NCI-H510A treated with DMSO at 0.1 percent for 48 hours (cell line): ENCODE results near the gene RPLP2.

Source experiments
- DNase-seq: peaks from one replicate; lab custom pipeline; 2025; lab: John Stamatoyannopoulos, UW

RPLP2 gene

DNA sequence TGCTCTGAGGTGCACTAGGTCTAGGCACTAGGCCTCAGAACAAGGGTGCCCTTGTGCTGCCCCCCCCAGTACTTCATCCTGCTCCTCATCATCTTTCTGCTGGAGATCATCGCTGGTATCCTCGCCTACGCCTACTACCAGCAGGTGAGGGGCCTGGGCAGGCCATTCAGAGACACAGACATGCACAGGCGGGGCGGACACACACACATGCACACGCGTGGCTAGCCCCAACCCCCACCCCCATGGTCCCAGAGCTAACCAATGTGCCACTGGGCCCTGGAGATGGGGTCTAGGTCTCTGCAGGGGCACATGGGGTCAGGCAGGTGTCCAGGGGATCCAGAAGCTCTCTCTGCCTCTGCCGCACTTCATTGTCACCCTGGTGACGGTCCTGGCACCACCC lies 26.9 kb downstream of the RPLP2 start:
- DNase-seq, result no peak

- DNase-seq, result no peak
Measured at GRCh38 chr11:837189-837989, 27.6 kb downstream of the RPLP2 start.

DNA sequence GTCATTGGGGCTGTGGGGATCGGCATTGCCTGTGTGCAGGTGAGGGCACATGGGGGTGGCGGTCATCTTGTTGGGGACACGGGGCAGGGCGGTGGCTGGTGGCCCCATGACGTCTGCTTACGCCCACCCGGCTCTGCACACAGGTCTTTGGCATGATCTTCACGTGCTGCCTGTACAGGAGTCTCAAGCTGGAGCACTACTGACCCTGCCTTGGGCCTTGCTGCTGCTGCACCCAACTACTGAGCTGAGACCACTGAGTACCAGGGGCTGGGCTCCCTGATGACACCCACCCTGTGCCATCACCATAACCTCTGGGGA lies 28.2 kb downstream of the RPLP2 start:
- no peak for DNase-seq

- no peak for DNase-seq
Measured at GRCh38 chr11:838441-839279, 28.9 kb downstream of the RPLP2 start.

DNA sequence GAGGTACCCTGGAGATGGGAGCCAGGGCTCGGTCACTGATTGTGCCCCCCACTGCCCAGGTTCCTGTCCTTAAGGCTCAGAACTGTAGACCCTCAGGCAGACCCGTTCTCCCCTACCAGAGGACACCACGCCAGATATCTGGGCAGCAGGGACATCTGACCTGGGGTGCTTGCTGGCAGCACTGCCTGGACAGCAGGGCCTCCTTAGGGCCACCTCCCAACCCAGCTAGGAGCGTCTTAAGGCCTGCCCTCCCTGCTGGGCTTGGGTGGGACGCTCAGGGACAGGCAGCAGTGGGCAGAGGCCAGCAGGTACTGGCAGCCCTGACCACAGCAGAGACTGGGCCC lies 29.5 kb downstream of the RPLP2 start:
- DNase-seq, result no peak

DNA sequence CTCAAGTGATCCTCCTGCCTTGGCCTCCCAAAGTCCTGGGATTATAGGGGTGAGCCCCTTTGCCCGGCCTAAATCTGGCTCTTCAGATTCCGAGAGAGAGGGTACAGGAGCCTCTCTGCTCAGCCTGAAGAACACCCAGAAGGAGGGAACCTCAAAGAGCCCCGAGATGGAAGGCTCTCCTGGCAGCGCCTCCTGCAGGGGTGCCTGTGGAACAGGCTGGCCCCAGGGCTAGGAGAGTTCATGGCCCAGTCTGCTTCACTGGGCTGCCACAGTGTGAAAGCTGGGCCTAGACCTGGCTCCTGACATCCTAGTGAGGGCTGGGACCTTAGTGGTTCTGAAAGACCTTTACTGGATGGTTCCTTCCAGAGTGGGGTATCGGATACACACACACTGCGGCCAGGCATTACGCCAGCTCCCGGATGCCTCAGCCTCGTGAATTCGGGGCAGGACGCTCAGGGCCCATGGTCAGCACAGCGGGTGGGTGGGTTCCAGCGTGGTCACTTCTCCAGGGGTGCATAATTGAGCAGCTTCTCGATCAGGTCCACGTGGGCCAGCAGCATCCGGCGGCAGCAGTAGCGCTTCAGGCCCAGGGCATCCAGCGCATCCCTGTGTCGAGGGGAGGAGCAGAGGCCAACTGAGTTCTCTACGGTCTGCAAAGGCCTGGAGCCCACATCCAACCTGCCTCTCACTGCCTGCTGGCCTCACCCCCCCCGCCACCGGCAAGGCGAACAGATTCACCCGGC lies 30.3 kb downstream of the RPLP2 start:
- DNase-seq, result no peak

DNA sequence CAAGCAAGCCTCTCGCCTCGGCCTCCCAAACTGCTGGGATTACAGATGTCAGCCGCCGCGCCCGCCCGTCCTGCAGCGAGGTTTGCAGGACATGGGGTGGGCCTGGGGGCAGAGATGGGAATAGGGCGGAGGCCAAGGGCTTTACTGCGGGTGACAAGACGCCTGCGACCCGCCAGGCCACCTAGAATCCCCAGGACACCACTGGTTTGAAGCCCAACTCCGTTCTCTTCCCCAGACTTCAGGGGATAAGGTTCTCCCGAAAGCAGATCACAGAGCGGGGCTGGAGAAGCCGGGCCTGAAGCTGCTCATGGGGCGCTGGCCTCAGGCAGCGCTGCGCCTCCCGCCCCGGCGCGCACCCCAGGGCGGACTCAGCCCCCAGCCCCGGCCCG lies 32.2 kb downstream of the RPLP2 start:
- no peak for DNase-seq

GRCh38 chr11:842370-843002 lies 32.7 kb downstream of the RPLP2 start, which contains the start of the genes POLR2L and TSPAN4:
TSS of gene POLR2L (minus strand) at chr11:842529. CDS start at chr11:842508, 21 bp downstream.
TSS of gene TSPAN4 (plus strand) at chr11:842852. CDS start at chr11:850305, 7,453 bp downstream.
- peak; percentile 56 for DNase-seq

DNA sequence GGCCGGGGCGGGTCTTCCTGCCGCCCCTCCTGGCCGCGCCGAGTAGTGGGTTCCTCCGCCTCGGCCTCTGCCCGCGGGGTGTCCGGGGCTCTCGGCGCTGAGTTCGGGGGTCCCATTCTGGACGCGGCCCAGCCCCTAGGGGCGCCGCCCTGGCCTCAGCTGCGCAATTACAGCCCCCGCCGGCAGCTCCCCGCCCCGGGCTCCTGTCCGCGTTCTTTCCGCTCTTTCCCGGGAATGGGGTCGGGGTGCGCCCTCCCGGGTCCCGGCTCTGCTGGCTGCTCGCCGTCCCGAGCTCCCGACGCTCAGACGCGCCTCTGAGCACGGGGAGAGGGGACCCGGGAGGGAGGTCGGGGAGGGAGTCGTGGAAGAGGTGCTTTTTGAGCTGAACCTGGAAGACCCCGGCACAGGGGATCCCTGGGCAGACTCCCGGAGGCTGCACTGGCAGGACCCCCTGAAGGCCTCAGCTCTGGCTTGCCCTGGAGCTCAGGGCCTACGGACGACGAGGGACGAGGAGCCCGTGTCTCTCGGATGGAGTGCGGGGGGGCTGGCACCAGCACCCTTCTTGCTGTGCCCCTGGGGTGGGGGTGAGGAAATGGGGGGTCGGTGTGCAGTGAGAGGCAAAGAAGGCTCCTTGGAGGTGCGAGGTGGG lies 33.4 kb downstream of the RPLP2 start:
- no peak for DNase-seq

GRCh38 chr11:843818-844692 lies 34.3 kb downstream of the RPLP2 start:
- no peak for DNase-seq

DNA sequence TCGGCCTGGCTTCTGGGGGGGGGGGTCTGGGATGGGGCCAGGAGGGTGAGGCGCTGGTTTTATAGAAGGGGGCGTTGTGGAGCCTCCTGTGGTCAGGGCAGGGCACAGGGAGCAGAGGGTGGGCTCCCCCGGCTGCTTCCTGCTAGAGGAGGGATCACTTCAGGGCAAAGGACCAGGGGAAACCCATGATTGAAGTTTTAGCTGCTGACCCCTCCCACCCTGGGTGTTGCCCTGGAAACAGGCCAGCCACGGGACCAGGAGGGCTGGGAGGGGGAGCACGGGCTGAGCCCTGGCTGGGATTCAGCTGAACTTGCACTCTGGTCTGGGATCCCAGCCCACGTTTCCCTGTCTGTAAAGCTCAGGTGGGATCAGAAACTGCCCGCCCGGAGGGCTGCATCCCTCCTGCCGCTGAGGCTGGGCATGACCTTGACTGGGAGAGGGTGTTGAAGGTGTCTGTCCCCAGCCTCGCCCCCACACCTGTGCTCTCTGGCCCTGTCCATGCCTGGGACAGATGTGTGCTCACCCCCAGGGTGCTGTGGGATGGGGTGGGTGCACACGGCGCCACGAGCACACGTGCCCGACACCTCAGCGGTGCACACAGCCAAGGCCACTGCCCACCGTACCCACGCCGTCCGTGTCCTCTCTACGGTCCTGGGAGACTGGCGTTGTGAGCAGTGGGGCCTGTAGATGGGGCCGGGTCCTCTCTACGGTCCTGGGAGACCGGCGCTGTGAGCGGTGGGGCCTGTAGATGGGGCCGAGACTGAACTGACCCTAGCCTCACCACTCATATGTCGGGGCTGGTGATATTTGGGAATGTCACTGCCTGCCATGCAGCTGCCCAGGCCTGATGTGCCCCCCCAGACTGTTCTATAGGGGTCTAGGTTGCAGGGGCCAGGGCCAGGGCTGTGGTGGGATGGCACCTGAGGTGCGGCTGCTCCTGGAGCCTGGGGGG lies 35.2 kb downstream of the RPLP2 start:
- no peak for DNase-seq

DNA sequence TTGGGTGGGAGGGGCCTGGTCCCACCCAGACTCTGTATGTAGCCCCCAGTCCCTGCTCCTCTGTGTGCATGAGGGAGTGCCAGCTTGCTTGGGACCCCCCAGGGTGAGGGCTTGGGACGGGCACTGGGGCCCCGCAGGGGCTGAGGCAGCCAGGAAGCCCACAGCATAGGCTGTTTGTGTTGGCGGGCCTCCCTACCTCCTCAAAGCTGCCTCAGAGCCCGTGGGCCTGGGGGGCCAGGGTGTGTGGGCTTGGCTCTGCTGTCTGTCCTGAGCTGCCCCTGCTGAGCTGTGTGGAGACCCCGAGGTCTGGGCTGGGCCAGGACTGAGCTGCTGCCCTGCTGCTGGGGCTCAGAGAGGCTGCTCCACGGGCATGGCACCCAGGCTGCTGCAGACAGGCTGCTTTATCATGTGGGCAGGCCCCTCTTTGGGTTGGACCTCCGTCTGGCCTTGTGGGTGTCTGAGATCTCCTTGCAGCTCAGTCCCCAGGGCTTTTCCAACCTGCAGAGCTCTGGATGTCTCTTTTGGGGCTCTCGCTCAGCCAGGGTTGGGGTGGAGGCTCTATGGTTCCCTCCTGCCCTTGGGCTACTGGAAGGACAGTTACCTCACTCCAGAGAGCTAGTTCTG lies 36.2 kb downstream of the RPLP2 start:
- no peak for DNase-seq

GRCh38 chr11:846496-847098 lies 36.8 kb downstream of the RPLP2 start:
- no peak for DNase-seq

DNA sequence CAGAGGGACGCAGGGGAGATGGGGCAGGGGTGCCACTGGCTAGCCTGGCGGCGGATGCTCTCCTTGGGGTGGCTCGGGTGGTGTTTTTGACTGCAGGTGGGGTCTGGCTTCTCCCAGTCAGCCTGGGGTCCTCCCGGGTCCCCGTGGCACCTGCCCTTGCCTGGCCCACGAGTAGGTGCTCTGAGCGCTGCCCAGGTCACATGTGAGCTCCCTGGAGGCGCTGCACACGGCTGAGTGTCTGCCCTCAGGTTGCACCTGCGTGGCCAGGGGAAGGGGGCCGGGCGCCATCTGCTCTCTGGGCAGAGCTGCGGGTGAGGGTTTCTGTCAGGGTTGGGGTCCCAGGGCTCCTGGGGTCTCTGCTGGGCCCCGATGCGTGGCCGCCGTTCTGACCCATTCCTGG lies 38.1 kb downstream of the RPLP2 start:
- no peak for DNase-seq

DNA sequence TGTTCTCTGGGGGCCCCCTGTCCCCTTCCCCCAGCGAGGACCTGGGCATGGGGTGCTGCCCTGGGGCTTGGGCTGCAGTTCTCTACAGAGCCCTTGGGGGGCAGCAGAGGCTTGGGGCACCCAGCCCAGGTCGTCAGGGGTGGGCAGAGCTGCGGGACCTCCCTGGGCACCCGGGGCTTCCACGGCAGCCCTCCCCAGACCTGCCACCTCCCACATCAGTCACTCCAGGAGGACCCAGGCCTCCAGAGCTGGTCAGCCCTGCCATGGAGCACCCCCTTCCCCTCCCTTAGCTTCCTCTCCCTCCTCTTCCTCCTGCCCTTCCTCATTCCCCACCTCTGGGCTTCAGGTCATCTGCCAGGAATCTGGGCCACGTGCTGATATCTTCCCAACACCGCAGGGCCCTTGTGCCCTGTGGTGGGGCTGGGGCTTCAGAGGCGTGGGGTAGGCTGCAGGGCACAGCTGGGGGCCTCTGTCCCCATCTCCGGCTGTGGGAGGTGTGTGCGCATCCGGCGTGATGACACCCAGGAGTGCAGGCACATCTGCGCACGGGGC lies 38.7 kb downstream of the RPLP2 start:
- peak; percentile 22 for DNase-seq

DNA sequence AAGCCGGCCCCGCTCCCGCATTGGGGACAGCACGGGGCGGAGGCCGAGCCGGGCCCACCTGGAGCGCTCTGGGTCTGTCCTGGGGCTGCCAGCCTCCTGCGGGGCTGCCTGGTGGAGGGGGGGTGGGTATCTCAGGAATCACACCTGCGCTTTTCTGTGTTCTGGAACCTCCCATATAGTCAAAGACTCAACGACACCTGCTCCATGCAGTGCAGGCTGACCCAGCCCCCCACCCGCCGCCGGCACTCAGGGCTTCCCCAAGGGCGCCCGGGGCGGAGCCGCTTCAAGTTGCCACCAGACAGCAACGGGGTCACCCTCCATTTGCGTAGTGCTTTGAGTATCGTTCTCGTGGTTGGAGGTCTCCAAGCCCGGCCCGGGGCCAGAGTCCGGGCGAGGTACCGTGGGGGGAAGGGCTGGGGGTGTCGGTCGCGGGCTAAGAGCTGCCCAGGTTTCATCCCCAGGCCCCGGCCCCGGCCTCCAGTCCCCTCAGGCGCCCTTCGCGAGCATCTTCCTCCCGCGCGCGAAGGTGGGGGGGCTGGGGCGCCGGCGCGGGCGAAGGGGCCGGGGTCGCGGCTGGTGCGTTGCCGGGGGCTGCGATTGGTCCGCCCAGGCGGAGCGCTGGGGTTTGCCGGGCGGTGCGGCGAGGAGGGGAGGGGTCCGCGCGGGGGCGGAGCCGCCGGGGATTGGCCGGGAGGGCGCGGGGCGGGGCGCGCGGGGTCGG lies 39.5 kb downstream of the RPLP2 start:
- DNase-seq, result peak; percentile 37

- DNase-seq, result no peak
Measured at GRCh38 chr11:849951-850774, 40.4 kb downstream of the RPLP2 start.
